GM21723 (cell line): ENCODE results near the gene RMI1.
A peak's percentile ranks its signal among the peaks of the same experiment; 100 is the strongest.
"Not testable (repeated sequence)": the region's sequence is repeated elsewhere in the genome, so short reads cannot be mapped to it uniquely, and the experiment has no call there.

Experiments
- ATAC-seq: cut with Tn5 transposase; IDR thresholded peaks from one replicate; pipeline ENCODE4 v1.9.1; 2021; ENCODE audit warnings: mild to moderate bottlenecking, moderate library complexity; ENCODE audit not compliant: unreplicated experiment

Gene RMI1

DNA sequence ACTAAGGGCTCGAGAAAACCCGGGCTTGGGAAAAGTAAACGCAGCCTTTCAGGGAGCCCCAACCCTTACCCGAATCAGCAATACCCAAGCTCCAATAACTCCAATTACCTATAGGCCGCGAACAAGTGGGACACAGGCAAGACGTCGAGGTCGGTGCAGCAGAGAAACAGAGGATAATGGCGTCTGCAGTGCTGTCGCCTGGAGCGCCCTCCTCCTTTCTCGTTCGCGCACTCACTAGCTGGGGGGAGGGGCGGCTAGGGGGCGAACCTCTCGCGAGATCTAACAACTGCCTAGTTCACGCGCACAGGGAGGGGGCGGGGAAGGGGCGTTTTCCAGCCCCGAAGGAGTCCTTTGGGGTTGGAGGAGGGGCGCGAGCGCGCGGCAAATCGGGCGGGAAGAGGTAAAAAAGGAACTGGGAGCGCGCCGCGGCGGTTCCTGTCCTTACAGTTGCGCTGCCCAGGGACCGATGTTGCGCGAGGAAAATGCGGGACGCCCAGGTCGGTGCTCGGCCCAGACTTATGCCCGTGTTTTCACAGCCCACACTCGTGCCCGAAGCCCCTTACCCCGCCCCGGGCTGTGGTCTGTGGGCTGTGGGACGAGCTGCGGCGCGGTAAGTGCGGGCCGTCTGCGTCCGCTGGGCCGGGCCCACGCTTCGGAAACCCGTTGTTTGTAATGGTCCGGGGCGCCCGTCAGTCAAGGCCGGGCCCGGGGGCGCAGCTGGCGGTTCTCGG is at the start of gene RMI1:
Gene RMI1 (plus strand): TSS at position 411 of the 731 bp plus-strand sequence. CDS start 20,182 bp downstream, outside the sequence.
- peak; percentile 70 for ATAC-seq

DNA sequence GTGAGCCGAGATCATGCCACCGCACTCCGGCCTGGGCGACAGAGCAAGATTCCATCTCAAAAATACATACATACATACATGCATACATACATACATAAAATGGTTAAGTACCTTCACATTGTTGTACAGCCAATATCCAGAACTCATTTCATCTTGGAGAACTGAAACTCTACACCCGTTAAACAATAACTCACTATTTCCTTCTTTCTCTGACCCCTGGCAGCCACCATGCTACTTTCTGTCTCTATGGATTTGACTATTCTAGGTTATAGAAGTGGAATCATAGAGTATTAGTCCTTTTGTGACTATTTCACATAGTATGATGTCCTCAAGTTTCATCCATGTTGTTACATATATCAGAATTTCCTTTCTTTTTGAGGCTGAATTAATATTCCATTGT is 49.7 kb upstream of the RMI1 start:
- no peak for ATAC-seq

GRCh38 chr9:83932011-83932410 is 48.6 kb upstream of the RMI1 start:
- ATAC-seq: no peak

DNA sequence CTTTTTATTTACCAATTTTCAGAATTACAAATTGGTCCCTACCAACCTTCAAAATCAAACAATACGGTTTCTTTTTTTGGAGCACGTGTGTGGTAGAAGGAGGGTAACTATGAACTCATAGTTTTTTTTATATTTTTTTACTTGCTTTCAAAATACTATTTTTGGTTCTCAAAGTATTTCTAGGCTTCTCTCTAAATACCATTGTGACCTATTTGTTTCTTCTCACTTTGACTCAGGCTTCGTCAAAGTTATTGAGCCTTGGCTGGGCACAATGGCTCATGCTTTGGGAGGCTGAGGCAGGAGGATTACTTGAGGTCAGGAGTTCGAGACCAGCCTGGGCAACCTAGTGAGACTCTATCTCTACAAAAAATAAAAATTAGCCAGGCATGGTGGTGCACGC is 47.8 kb upstream of the RMI1 start:
- no peak for ATAC-seq

- ATAC-seq: no peak
These were observed 46.8 kb upstream of the RMI1 start for GRCh38 chr9:83933790-83934189.

DNA sequence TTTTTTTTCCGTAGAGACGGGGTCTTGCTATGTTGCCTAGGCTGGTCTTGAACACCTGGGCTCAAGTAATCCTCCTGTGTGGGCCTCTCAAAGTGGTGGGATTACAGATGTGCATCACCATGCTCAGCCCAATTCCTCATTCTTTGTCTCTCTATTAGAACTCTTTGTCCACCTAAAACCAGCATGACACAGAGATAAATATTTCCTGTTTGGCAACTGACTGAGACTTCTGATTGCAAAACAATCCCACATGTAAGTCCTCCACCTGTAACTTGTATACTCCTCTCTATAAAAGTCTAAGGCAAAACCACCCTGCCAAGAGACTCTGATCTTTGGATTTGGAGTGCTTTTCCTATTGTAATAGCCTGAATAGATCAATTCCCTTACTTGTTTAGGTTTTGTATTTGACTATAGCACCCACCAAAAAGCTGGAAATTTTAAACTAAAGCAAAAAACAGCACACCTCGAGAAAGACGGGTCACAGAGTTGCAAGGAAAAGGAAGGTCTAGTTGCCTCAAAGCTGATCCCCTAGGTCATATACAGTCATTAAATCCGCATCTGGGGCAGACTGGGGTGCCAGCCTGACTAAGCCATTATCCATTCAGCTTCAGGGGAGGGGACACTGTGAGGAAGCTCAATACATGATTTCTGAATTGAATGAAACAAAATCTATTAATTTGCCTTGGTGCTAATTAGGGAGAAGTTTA is 45.9 kb upstream of the RMI1 start:
- no peak for ATAC-seq

GRCh38 chr9:83935276-83935935 is 45.2 kb upstream of the RMI1 start:
- ATAC-seq: no peak

DNA sequence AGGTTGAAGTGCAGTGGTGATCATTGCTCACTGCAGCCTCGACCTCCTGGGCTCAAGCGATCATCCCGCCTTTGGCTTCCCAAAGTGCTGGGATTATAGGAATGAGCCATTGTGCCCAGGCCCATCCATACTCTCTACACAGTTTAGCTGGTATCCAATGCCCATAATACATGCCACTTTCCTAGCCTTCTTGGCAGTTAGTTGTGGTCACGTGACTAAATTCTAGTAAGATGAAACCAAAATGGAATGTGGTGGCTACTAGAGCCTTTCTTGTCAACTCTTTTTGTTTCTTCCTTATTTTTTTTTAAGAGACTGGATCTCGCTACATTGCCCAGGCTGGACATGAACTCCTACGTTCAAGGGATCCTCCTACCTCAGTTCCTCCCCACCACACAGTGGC is 44.1 kb upstream of the RMI1 start:
- no peak for ATAC-seq

- ATAC-seq: peak; percentile 76
These were observed 42.6 kb upstream of the RMI1 start for GRCh38 chr9:83937861-83938455.

- no peak for ATAC-seq
These were observed 39.9 kb upstream of the RMI1 start for GRCh38 chr9:83940590-83941303.

GRCh38 chr9:83948096-83948495 is 32.5 kb upstream of the RMI1 start:
- ATAC-seq: not testable (repeated sequence)

GRCh38 chr9:83956086-83956435 is 24.5 kb upstream of the RMI1 start:
- peak; percentile 64 for ATAC-seq

GRCh38 chr9:83956436-83957247 is 24.0 kb upstream of the RMI1 start:
- ATAC-seq: peak; percentile 90

DNA sequence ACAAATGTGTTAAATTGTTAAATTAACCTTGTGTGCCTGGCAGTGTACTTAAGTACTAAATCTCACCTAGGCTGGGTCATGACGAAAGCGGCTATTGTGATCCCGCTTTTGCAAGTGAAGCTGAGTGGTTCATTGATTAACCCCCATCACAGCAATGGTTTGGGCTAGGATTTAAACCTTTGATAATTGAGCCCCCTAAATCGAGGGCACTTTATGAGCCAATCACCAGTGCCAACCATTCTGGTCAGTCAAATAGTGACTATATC is 23.4 kb upstream of the RMI1 start:
- ATAC-seq: no peak

DNA sequence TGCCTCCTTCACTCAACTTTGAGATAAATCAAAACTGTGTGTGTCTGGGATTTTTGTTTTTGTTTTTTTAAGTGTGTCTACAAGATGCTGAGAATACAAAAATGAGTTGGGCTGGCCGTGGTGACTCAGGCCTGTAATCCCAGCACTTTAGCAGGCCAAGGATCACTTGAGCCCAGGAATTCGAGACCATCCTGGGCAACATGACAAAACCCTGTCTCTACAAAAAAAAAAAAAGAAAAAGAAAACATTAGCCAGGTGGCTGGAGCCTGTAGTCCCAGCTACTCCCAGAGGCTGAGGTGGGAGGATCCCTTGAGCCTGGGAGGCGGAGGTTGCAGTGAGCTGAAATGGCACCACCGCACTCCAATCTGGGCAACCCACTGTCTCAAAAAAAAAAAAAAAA is 21.5 kb upstream of the RMI1 start:
- ATAC-seq: no peak

GRCh38 chr9:83960991-83961390 is 19.6 kb upstream of the RMI1 start:
- no peak for ATAC-seq

DNA sequence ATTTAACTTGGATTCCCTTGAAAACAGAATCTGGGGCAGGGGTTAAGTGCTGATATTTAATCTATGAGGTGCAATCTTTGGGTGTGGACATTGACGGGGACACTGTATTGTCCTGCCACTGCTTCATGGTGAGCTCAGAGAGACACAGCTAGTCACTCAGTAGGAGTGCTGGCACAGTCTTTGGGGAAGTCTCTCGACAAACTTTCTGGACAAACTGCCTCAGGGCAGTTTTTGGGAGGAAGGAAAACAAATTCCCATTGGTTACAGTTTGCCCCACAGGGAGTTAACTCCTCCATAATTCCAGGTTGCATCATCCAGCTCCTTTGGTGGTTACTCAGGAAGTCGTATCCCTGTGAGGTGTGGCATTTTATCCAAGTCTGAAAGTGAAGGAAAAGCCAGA is 18.4 kb upstream of the RMI1 start:
- ATAC-seq: no peak

- no peak for ATAC-seq
These were observed 15.6 kb upstream of the RMI1 start for GRCh38 chr9:83964973-83965349.

GRCh38 chr9:83965350-83966208 is 15.0 kb upstream of the RMI1 start:
- no peak for ATAC-seq

DNA sequence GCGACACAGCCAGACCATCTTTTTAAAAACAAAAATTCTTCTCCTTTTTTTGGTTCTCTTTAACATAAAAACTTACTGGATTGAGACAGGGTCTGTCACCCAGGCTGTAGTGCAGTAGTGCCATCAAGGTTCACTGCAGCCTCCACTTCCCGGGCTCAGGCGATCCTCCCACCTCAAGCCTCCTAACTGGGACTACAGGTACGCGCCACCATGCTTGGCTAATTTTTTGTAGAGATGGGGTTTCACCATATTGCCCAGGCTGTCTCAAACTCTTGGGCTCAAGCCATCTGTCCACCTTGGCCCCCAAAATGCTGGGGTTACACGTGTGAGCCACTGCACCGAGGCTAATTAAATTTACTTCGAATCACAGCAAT is 14.4 kb upstream of the RMI1 start:
- ATAC-seq: no peak
